Activated CD4-positive, alpha-beta memory T cell treated with anti-CD3 and anti-CD28 coated beads for 36 hours (primary cell): ENCODE results near the gene IL3. TPM values are rescaled to one million over a fixed set of nuclear protein-coding genes. Genes with fewer than 3 reads are reported as not detected.
A peak's percentile ranks its signal among the peaks of the same experiment; 100 is the strongest.

Experiments used
- CTCF ChIA-PET: fragments of 350-600 bp; sonication (Branson Sonifier 250); formaldehyde crosslinking; loops from one replicate; lab custom pipeline; 2021; ENCODE audit warnings: antibody characterized with exemption, inconsistent platforms; lab: Charles Lee
- POLR2A ChIA-PET: fragments of 350-600 bp; sonication (Branson Sonifier 250); formaldehyde crosslinking; loops from one replicate; lab custom pipeline; 2021; ENCODE audit warnings: antibody characterized with exemption; lab: Charles Lee
- DNase-seq: peaks from one replicate; pipeline ENCODE4 v3.0.0-alpha.2; 2020
- H3K27ac Mint-ChIP-seq: one replicate; pipeline ENCODE4 v1.8.0; 2021; ENCODE audit warnings: mixed read lengths
- H3K27me3 Mint-ChIP-seq: one replicate; pipeline ENCODE4 v1.8.0; 2021; ENCODE audit warnings: mixed read lengths
- H3K36me3 Mint-ChIP-seq: one replicate; pipeline ENCODE4 v1.8.0; 2021; ENCODE audit warnings: mixed read lengths
- H3K4me1 Mint-ChIP-seq: one replicate; pipeline ENCODE4 v1.8.0; 2021; ENCODE audit warnings: low read depth, mixed read lengths
- H3K4me3 Mint-ChIP-seq: one replicate; pipeline ENCODE4 v1.8.0; 2021; ENCODE audit warnings: mild to moderate bottlenecking, mixed read lengths
- H3K9me3 Mint-ChIP-seq: one replicate; pipeline ENCODE4 v1.8.0; 2021; ENCODE audit warnings: mixed read lengths
- intact Hi-C: fragments of 100-400 bp; cut with micrococcal nuclease; formaldehyde crosslinking; loops from one replicate; pipeline ENCODE4 v1.15.1; 2023
- total RNA-seq, 2 experiments: library from RNA; stranded (reverse); gene quantifications; one replicate each; pipeline ENCODE4 v1.2.3, GENCODE V29; 2021

The IL3 gene
- total RNA-seq, 2 experiments from 2014 or later, result 23.1 to 23.3 TPM

GRCh38 chr5:132075719-132076077, 15.2 kb downstream of the IL3 start:
- Mint-ChIP-seq H3K27me3 (no peaks in the 10 kb centered on the region), H3K9me3 (no peaks in the 10 kb centered on the region), H3K4me3 (peak overlapping the region; percentile 61), H3K4me1 (peaks cover 59% of the 10 kb centered on the region), H3K27ac (peak overlapping the region; percentile 71), H3K36me3 (peaks cover 2% of the 10 kb centered on the region)
- intact Hi-C loops, result loop anchor here (1.0 kb wide), 2 partner anchors 8 to 24 kb away; no protein-coding TSS in a partner anchor
- DNase-seq, result no peak
- ChIA-PET CTCF (interaction anchor here (1.0 kb wide), 1 partner anchor 162 kb away, joined by 3 read pairs; no protein-coding TSS in a partner anchor), POLR2A (interaction anchor here (0.8 kb wide), 1 partner anchor 27 kb away, joined by 3 read pairs; no protein-coding TSS in a partner anchor)

GRCh38 chr5:132076202-132076830, 15.9 kb downstream of the IL3 start:
- CTCF ChIA-PET, result interaction anchor here (1.0 kb wide), 1 partner anchor 162 kb away, joined by 3 read pairs; no protein-coding TSS in a partner anchor
- H3K27me3 Mint-ChIP-seq, result no peaks in the 10 kb centered on the region
- peak overlapping the region; percentile 69 for H3K27ac Mint-ChIP-seq
- intact Hi-C loops, result no loop called here
- no peak for DNase-seq
- POLR2A ChIA-PET, result no interaction called here
- H3K4me3 Mint-ChIP-seq, result no peak overlapping the region
- H3K36me3 Mint-ChIP-seq, result peaks cover 2% of the 10 kb centered on the region
- no peaks in the 10 kb centered on the region for H3K9me3 Mint-ChIP-seq
- peaks cover 55% of the 10 kb centered on the region for H3K4me1 Mint-ChIP-seq

GRCh38 chr5:132076983-132077382, 16.5 kb downstream of the IL3 start:
- intact Hi-C loops, result no loop called here
- ChIA-PET POLR2A (interaction anchor here (1.0 kb wide), 1 partner anchor 25 kb away, joined by 3 read pairs; no protein-coding TSS in a partner anchor), CTCF (no interaction called here)
- DNase-seq, result no peak
- Mint-ChIP-seq H3K9me3 (no peaks in the 10 kb centered on the region), H3K4me1 (peaks cover 56% of the 10 kb centered on the region), H3K27me3 (no peaks in the 10 kb centered on the region), H3K36me3 (peaks cover 2% of the 10 kb centered on the region), H3K4me3 (no peak overlapping the region), H3K27ac (peak overlapping the region; percentile 69)

GRCh38 chr5:132079081-132079480, 18.6 kb downstream of the IL3 start:
- Mint-ChIP-seq H3K27me3 (no peaks in the 10 kb centered on the region), H3K4me3 (no peak overlapping the region), H3K9me3 (no peaks in the 10 kb centered on the region), H3K4me1 (peaks cover 61% of the 10 kb centered on the region), H3K27ac (no peak overlapping the region), H3K36me3 (peaks cover 2% of the 10 kb centered on the region)
- no peak for DNase-seq
- POLR2A ChIA-PET, result no interaction called here
- CTCF ChIA-PET, result no interaction called here
- intact Hi-C loops, result no loop called here

GRCh38 chr5:132079619-132080018, 19.2 kb downstream of the IL3 start:
- Mint-ChIP-seq H3K27me3 (no peaks in the 10 kb centered on the region), H3K4me3 (no peak overlapping the region), H3K27ac (no peak overlapping the region), H3K36me3 (peaks cover 2% of the 10 kb centered on the region), H3K4me1 (peaks cover 57% of the 10 kb centered on the region), H3K9me3 (no peaks in the 10 kb centered on the region)
- ChIA-PET POLR2A (no interaction called here), CTCF (no interaction called here)
- DNase-seq, result no peak
- intact Hi-C loops, result no loop called here

- ChIA-PET POLR2A (interaction anchor here (0.9 to 1.2 kb wide), 2 partner anchors 14 to 19 kb away, joined by 3 to 4 read pairs; no protein-coding TSS in a partner anchor), CTCF (interaction anchor here (1.0 to 1.6 kb wide), 2 partner anchors 96 to 110 kb away, joined by 4 read pairs; no protein-coding TSS in a partner anchor)
- Mint-ChIP-seq H3K9me3 (no peaks in the 10 kb centered on the region), H3K4me3 (no peak overlapping the region), H3K36me3 (peaks cover 2% of the 10 kb centered on the region), H3K4me1 (peaks cover 55% of the 10 kb centered on the region), H3K27me3 (no peaks in the 10 kb centered on the region), H3K27ac (no peak overlapping the region)
- intact Hi-C loops, result no loop called here
- no peak for DNase-seq
These were observed 20.1 kb downstream of the IL3 start for GRCh38 chr5:132080595-132080994.

GRCh38 chr5:132081458-132081857, 21.0 kb downstream of the IL3 start:
- intact Hi-C loops, result no loop called here
- no peaks in the 10 kb centered on the region for H3K36me3 Mint-ChIP-seq
- H3K27me3 Mint-ChIP-seq, result no peaks in the 10 kb centered on the region
- H3K4me1 Mint-ChIP-seq, result peaks cover 56% of the 10 kb centered on the region
- no peak overlapping the region for H3K27ac Mint-ChIP-seq
- no peaks in the 10 kb centered on the region for H3K9me3 Mint-ChIP-seq
- CTCF ChIA-PET, result interaction anchor here (0.6 to 2.2 kb wide), 3 partner anchors 19 to 95 kb away, joined by 3 to 5 read pairs (median 4); no protein-coding TSS in a partner anchor
- no peak overlapping the region for H3K4me3 Mint-ChIP-seq
- POLR2A ChIA-PET, result interaction anchor here (1.2 kb wide), 1 partner anchor 18 kb away, joined by 3 read pairs; no protein-coding TSS in a partner anchor
- no peak for DNase-seq

GRCh38 chr5:132082329-132083023, 22.0 kb downstream of the IL3 start:
- peaks cover 52% of the 10 kb centered on the region for H3K4me1 Mint-ChIP-seq

GRCh38 chr5:132083071-132083678, 22.7 kb downstream of the IL3 start:
- H3K4me1 Mint-ChIP-seq, result peaks cover 50% of the 10 kb centered on the region
- H3K9me3 Mint-ChIP-seq, result no peaks in the 10 kb centered on the region
- intact Hi-C loops, result loop anchor here (1.0 kb wide), 3 partner anchors 8 to 32 kb away; no protein-coding TSS in a partner anchor
- H3K27me3 Mint-ChIP-seq, result no peaks in the 10 kb centered on the region
- H3K27ac Mint-ChIP-seq, result peak overlapping the region; percentile 44
- CTCF ChIA-PET, result interaction anchor here (1.5 to 2.2 kb wide), 3 partner anchors 15 to 97 kb away, joined by 5 read pairs; no protein-coding TSS in a partner anchor
- DNase-seq, result peak; percentile 69
- POLR2A ChIA-PET, result interaction anchor here (1.0 to 1.7 kb wide), 6 partner anchors 9 to 93 kb away, joined by 3 to 6 read pairs (median 4); partner anchors contain the start of gene CSF2
- H3K4me3 Mint-ChIP-seq, result no peak overlapping the region
- no peaks in the 10 kb centered on the region for H3K36me3 Mint-ChIP-seq

More at GRCh38 chr5:132082329-132083023, 22.0 kb downstream of the IL3 start:
- H3K27ac Mint-ChIP-seq, result peak overlapping the region; percentile 44
- DNase-seq, result no peak
- H3K4me3 Mint-ChIP-seq, result no peak overlapping the region
- intact Hi-C loops, result loop anchor here (1.0 kb wide), 3 partner anchors 7 to 33 kb away; no protein-coding TSS in a partner anchor
- H3K9me3 Mint-ChIP-seq, result no peaks in the 10 kb centered on the region
- no peaks in the 10 kb centered on the region for H3K36me3 Mint-ChIP-seq
- no peaks in the 10 kb centered on the region for H3K27me3 Mint-ChIP-seq
- CTCF ChIA-PET, result interaction anchor here (1.5 to 2.2 kb wide), 4 partner anchors 15 to 97 kb away, joined by 4 to 5 read pairs (median 5); no protein-coding TSS in a partner anchor
- POLR2A ChIA-PET, result interaction anchor here (1.0 to 1.7 kb wide), 6 partner anchors 9 to 94 kb away, joined by 3 to 6 read pairs (median 4); partner anchors contain the start of gene CSF2

GRCh38 chr5:132085686-132086085, 25.2 kb downstream of the IL3 start:
- H3K27ac Mint-ChIP-seq, result peak overlapping the region; percentile 6
- H3K4me1 Mint-ChIP-seq, result peaks cover 51% of the 10 kb centered on the region
- intact Hi-C loops, result no loop called here
- DNase-seq, result no peak
- H3K27me3 Mint-ChIP-seq, result no peaks in the 10 kb centered on the region
- no peaks in the 10 kb centered on the region for H3K36me3 Mint-ChIP-seq
- no peaks in the 10 kb centered on the region for H3K9me3 Mint-ChIP-seq
- POLR2A ChIA-PET, result no interaction called here
- CTCF ChIA-PET, result interaction anchor here (1.6 to 2.5 kb wide), 2 partner anchors 16 to 21 kb away, joined by 6 to 9 read pairs; no protein-coding TSS in a partner anchor
- no peak overlapping the region for H3K4me3 Mint-ChIP-seq

- POLR2A ChIA-PET, result interaction anchor here (1.0 to 1.5 kb wide), 2 partner anchors 10 to 13 kb away, joined by 3 read pairs; no protein-coding TSS in a partner anchor
These were observed 25.9 kb downstream of the IL3 start for GRCh38 chr5:132086277-132086794.

More at GRCh38 chr5:132086277-132086794, 25.9 kb downstream of the IL3 start:
- Mint-ChIP-seq H3K27me3 (no peaks in the 10 kb centered on the region), H3K4me1 (peaks cover 49% of the 10 kb centered on the region), H3K9me3 (no peaks in the 10 kb centered on the region), H3K4me3 (no peak overlapping the region), H3K27ac (no peak overlapping the region), H3K36me3 (no peaks in the 10 kb centered on the region)
- intact Hi-C loops, result no loop called here
- DNase-seq, result no peak
- CTCF ChIA-PET, result interaction anchor here (1.1 to 2.5 kb wide), 3 partner anchors 16 to 93 kb away, joined by 3 to 9 read pairs (median 6); no protein-coding TSS in a partner anchor
